Measurements from ENCODE around the gene P2RX5.

The P2RX5 gene

DNA sequence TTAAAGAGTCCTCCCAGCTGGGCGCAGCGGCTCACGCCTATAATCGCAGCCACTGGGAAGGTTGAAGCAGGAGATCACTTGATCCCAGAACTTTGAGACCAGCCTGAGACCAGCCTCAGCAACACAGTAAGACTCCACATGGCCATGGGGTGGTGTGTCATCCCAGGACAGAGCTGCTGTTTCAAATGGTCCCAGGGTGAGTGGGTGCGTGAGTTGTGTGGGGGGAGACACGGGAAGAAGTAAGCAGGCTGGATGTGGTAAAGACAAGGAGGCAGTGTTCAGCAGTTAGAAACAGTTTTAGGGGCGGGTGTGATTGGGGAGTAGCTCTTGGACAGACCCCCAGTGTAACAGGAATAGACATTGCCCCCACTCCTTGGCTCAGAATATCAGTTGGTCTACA, 63.7 kb downstream of the P2RX5 start:
- no peak overlapping the region for H3K27ac ChIP-seq (ENCODE audit: extremely low read depth, low read depth, low read length)
- H3K36me3 ChIP-seq (ENCODE audit: control insufficient read depth in 2 of 2, insufficient read depth in 1 of 2, low read length in 2 of 2), result peaks cover 17 to 45% of the 10 kb centered on the region in 2 experiments; a peak in 2 of 3 replicates
- no peak overlapping the region for H3K4me3 ChIP-seq (ENCODE audit: low read depth, low read length)
- POLR2A ChIA-PET, result interaction anchor here (0.8 kb wide), 1 partner anchor 18 kb away, joined by 3 read pairs; no protein-coding TSS in a partner anchor
- CTCF ChIA-PET, result interaction anchor here (0.6 kb wide), 4 partner anchors 27 to 796 kb away, joined by 3 to 8 read pairs (median 3); no protein-coding TSS in a partner anchor
- H3K9me3 ChIP-seq (ENCODE audit: control insufficient read depth, insufficient read depth, low read depth, low read length), result no peaks in the 10 kb centered on the region
- H3K4me1 ChIP-seq (ENCODE audit: control insufficient read depth, insufficient read depth, low read length), result no peaks in the 10 kb centered on the region; the same call in 1 of the 2 replicates
- TF ChIP-seq ZNF311 (tag by site-specific recombination; IDR thresholded peaks at IDR 0.05; ENCODE audit: borderline replicate concordance) (no peak), ZNF155 (tag by site-specific recombination; IDR thresholded peaks at IDR 0.05) (no peak), YY2 (tag by site-specific recombination; IDR thresholded peaks at IDR 0.05) (no peak), EGR2 (tag by site-specific recombination; IDR thresholded peaks at IDR 0.05; ENCODE audit: low read depth) (peak; percentile 54; the same call in 1 of the 2 replicates), ZNF473 (tag by site-specific recombination; IDR thresholded peaks at IDR 0.05) (no peak), ZFP41 (tag by site-specific recombination; IDR thresholded peaks at IDR 0.05; ENCODE audit: borderline replicate concordance) (no peak), ZNF585B (tag by site-specific recombination; IDR thresholded peaks at IDR 0.05) (no peak)

DNA sequence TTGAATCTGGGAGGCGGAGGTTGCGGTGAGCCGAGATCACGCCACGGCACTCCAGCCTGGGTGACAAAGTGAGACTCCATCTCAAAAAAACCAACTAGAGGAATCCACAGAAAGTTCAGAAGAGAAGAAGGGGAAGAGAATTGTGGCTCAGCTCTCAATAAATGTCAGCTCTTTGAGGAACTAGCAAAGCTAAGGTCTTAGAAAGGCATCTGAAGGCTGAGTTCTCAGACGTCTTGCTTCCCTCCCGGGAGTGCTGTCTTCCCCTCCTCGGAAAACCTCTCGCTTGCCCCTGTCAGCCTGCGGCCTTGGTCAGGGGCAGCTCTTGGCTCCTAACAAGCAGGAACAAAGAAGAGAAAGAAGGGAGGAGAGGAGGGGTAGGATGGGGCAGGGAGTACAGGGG, 65.2 kb downstream of the P2RX5 start:
- ChIA-PET CTCF (interaction anchor here (0.6 kb wide), 1 partner anchor 16 kb away, joined by 4 read pairs; no protein-coding TSS in a partner anchor), POLR2A (interaction anchor here (1.2 kb wide), 1 partner anchor 37 kb away, joined by 3 read pairs; no protein-coding TSS in a partner anchor)
- no peak overlapping the region for H3K27ac ChIP-seq (ENCODE audit: extremely low read depth, low read depth, low read length)
- H3K36me3 ChIP-seq (ENCODE audit: control insufficient read depth in 2 of 2, insufficient read depth in 1 of 2, low read length in 2 of 2), result peaks cover 30 to 56% of the 10 kb centered on the region in 2 experiments
- no peaks in the 10 kb centered on the region for H3K4me1 ChIP-seq (ENCODE audit: control insufficient read depth, insufficient read depth, low read length)
- no peak overlapping the region for H3K4me3 ChIP-seq (ENCODE audit: low read depth, low read length)
- H3K9me3 ChIP-seq (ENCODE audit: control insufficient read depth, insufficient read depth, low read depth, low read length), result no peaks in the 10 kb centered on the region
- TF ChIP-seq ZNF140 (tag by site-specific recombination; IDR thresholded peaks at IDR 0.05) (no peak), ZNF658 (tag by site-specific recombination; IDR thresholded peaks at IDR 0.05) (no peak)
- TF ChIP-seq, protein P1, sequence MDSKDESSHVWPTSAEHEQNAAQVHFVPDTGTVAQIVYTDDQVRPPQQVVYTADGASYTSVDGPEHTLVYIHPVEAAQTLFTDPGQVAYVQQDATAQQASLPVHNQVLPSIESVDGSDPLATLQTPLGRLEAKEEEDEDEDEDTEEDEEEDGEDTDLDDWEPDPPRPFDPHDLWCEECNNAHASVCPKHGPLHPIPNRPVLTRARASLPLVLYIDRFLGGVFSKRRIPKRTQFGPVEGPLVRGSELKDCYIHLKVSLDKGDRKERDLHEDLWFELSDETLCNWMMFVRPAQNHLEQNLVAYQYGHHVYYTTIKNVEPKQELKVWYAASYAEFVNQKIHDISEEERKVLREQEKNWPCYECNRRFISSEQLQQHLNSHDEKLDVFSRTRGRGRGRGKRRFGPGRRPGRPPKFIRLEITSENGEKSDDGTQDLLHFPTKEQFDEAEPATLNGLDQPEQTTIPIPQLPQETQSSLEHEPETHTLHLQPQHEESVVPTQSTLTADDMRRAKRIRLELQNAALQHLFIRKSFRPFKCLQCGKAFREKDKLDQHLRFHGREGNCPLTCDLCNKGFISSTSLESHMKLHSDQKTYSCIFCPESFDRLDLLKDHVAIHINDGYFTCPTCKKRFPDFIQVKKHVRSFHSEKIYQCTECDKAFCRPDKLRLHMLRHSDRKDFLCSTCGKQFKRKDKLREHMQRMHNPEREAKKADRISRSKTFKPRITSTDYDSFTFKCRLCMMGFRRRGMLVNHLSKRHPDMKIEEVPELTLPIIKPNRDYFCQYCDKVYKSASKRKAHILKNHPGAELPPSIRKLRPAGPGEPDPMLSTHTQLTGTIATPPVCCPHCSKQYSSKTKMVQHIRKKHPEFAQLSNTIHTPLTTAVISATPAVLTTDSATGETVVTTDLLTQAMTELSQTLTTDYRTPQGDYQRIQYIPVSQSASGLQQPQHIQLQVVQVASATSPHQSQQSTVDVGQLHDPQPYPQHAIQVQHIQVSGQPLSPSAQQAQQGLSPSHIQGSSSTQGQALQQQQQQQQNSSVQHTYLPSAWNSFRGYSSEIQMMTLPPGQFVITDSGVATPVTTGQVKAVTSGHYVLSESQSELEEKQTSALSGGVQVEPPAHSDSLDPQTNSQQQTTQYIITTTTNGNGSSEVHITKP (tag by site-specific recombination; IDR thresholded peaks at IDR 0.05), result no peak
- TF ChIP-seq, protein P2, sequence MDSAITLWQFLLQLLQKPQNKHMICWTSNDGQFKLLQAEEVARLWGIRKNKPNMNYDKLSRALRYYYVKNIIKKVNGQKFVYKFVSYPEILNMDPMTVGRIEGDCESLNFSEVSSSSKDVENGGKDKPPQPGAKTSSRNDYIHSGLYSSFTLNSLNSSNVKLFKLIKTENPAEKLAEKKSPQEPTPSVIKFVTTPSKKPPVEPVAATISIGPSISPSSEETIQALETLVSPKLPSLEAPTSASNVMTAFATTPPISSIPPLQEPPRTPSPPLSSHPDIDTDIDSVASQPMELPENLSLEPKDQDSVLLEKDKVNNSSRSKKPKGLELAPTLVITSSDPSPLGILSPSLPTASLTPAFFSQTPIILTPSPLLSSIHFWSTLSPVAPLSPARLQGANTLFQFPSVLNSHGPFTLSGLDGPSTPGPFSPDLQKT (IDR thresholded peaks at IDR 0.05; ENCODE audit: borderline replicate concordance, low read depth, low read length), result no peak

DNA sequence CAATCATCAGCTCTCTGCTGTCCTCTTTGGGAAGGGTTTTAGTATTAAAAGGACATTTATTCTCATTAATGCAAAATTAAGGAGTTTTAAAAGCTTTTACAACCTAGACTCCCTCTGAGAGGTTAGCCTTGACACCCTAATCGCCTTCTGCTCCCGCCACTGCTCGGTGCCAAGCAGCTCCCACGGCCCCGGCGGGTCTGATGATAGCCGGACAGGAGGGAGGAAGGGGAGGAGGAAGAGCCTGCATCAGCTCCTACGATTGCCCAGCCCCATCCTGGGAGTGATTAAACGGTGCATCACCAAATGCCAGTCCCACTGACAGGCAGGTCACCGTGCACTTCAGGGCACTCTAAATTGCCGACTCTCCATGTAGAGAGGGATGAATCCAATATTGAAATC, 68.2 kb downstream of the P2RX5 start:
- CTCF ChIA-PET, result no interaction called here
- Histone ChIP-seq H3K4me3 (ENCODE audit: low read depth, low read length) (no peak overlapping the region), H3K9me3 (ENCODE audit: control insufficient read depth, insufficient read depth, low read depth, low read length) (no peaks in the 10 kb centered on the region), H3K36me3 (ENCODE audit: control insufficient read depth in 2 of 2, insufficient read depth in 1 of 2, low read length in 2 of 2) (peaks cover 43 to 78% of the 10 kb centered on the region in 2 experiments), H3K4me1 (ENCODE audit: control insufficient read depth, insufficient read depth, low read length) (no peaks in the 10 kb centered on the region), H3K27ac (ENCODE audit: extremely low read depth, low read depth, low read length) (no peak overlapping the region)
- POLR2A ChIA-PET, result interaction anchor here (1.6 kb wide), 1 partner anchor 9 kb away, joined by 11 read pairs; the partner anchor contains the start of genes CTNS and SHPK
- TF ChIP-seq, protein P3, sequence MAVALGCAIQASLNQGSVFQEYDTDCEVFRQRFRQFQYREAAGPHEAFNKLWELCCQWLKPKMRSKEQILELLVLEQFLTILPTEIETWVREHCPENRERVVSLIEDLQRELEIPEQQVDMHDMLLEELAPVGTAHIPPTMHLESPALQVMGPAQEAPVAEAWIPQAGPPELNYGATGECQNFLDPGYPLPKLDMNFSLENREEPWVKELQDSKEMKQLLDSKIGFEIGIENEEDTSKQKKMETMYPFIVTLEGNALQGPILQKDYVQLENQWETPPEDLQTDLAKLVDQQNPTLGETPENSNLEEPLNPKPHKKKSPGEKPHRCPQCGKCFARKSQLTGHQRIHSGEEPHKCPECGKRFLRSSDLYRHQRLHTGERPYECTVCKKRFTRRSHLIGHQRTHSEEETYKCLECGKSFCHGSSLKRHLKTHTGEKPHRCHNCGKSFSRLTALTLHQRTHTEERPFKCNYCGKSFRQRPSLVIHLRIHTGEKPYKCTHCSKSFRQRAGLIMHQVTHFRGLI (tag by site-specific recombination; IDR thresholded peaks at IDR 0.05), result no peak
- TF ChIP-seq ZNF843 (tag by site-specific recombination; IDR thresholded peaks at IDR 0.05), result no peak
- no peak for TF ChIP-seq ZNF670 (tag by site-specific recombination; IDR thresholded peaks at IDR 0.05; ENCODE audit: low read depth)
- TF ChIP-seq, protein P4, sequence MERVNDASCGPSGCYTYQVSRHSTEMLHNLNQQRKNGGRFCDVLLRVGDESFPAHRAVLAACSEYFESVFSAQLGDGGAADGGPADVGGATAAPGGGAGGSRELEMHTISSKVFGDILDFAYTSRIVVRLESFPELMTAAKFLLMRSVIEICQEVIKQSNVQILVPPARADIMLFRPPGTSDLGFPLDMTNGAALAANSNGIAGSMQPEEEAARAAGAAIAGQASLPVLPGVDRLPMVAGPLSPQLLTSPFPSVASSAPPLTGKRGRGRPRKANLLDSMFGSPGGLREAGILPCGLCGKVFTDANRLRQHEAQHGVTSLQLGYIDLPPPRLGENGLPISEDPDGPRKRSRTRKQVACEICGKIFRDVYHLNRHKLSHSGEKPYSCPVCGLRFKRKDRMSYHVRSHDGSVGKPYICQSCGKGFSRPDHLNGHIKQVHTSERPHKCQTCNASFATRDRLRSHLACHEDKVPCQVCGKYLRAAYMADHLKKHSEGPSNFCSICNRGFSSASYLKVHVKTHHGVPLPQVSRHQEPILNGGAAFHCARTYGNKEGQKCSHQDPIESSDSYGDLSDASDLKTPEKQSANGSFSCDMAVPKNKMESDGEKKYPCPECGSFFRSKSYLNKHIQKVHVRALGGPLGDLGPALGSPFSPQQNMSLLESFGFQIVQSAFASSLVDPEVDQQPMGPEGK (tag by site-specific recombination; IDR thresholded peaks at IDR 0.05), result no peak
- no peak for TF ChIP-seq ZBTB1 (tag by site-specific recombination; IDR thresholded peaks at IDR 0.05)
- TF ChIP-seq ZNF76 (tag by site-specific recombination; IDR thresholded peaks at IDR 0.05; ENCODE audit: borderline replicate concordance, low read depth), result no peak
- TF ChIP-seq ZNF658 (tag by site-specific recombination; IDR thresholded peaks at IDR 0.05), result no peak
- no peak for TF ChIP-seq ZBTB8A (tag by site-specific recombination; IDR thresholded peaks at IDR 0.05)
- no peak for TF ChIP-seq ZNF341 (tag by site-specific recombination; IDR thresholded peaks at IDR 0.05; ENCODE audit: low read depth)
- TF ChIP-seq ZNF626 (tag by site-specific recombination; IDR thresholded peaks at IDR 0.05), result no peak
- no peak for TF ChIP-seq ZNF529 (tag by site-specific recombination; IDR thresholded peaks at IDR 0.05; ENCODE audit: insufficient replicate concordance)
- TF ChIP-seq ZNF629 (tag by site-specific recombination; IDR thresholded peaks at IDR 0.05), result no peak
- no peak for TF ChIP-seq ZFHX2 (tag by site-specific recombination; conservative IDR thresholded peaks at IDR 0.05)

All from HEK293 (cell line).